DOHH2 (cell line): Measurements from ENCODE around the gene SCUBE1.

ENCODE experiments used
- H3F3A ChIP-seq: fragments of 200-600 bp; sonication (generic), shearing (Covaris generic); 2 replicates; pipeline ENCODE4 v1.6.0; 2016; ENCODE audit warnings: antibody characterized with exemption, mild to moderate bottlenecking; ENCODE audit not compliant: control insufficient read depth, insufficient read depth
- H3K27ac ChIP-seq: fragments of 200-600 bp; sonication (generic); 2 replicates; pipeline ENCODE4 v1.5.1; 2014; ENCODE audit warnings: low read depth, mild to moderate bottlenecking, low read length, moderate library complexity
- H3K27me3 ChIP-seq: fragments of 200-600 bp; sonication (generic); 2 replicates; pipeline ENCODE4 v1.6.1; 2014; ENCODE audit warnings: mild to moderate bottlenecking, low read length, mixed read lengths; ENCODE audit not compliant: control insufficient read depth
- H3K36me3 ChIP-seq: fragments of 200-600 bp; sonication (generic); 2 replicates; pipeline ENCODE4 v1.6.1; 2014; ENCODE audit warnings: mild to moderate bottlenecking, low read length, moderate library complexity, mixed read lengths; ENCODE audit not compliant: control insufficient read depth
- H3K4me1 ChIP-seq: fragments of 200-600 bp; sonication (generic); 2 replicates; pipeline ENCODE4 v1.6.1; 2014; ENCODE audit warnings: mild to moderate bottlenecking, low read length, mixed read lengths; ENCODE audit not compliant: control insufficient read depth
- H3K4me2 ChIP-seq: fragments of 200-600 bp; sonication (generic); 2 replicates; pipeline ENCODE4 v1.6.0; 2014; ENCODE audit warnings: mild to moderate bottlenecking, low read length, moderate library complexity
- H3K4me3 ChIP-seq: fragments of 200-600 bp; sonication (generic); 2 replicates; pipeline ENCODE4 v1.5.1; 2014; ENCODE audit warnings: mild to moderate bottlenecking, low read length, mixed read lengths
- H3K79me2 ChIP-seq: fragments of 200-600 bp; sonication (generic); 2 replicates; pipeline ENCODE4 v1.6.1; 2014; ENCODE audit warnings: mild to moderate bottlenecking, low read length, mixed read lengths; ENCODE audit not compliant: control insufficient read depth
- H3K9me2 ChIP-seq: fragments of 200-600 bp; sonication (generic); replicated peaks from 2 replicates; pipeline ENCODE4 v1.6.1; 2014; ENCODE audit warnings: mild to moderate bottlenecking, low read length, mixed read lengths; ENCODE audit not compliant: control insufficient read depth
- H3K9me3 ChIP-seq: fragments of 200-600 bp; sonication (generic); 2 replicates; pipeline ENCODE4 v1.6.1; 2014; ENCODE audit warnings: antibody characterized with exemption, low read length, mixed read lengths; ENCODE audit not compliant: control insufficient read depth, insufficient read depth
- H4K20me1 ChIP-seq: fragments of 200-600 bp; sonication (generic); 2 replicates; pipeline ENCODE4 v1.6.0; 2014; ENCODE audit warnings: low read depth, mild to moderate bottlenecking, antibody characterized with exemption, low read length, moderate library complexity; ENCODE audit not compliant: control insufficient read depth, insufficient read depth
- EZH2phosphoT487 ChIP-seq: fragments of 200-600 bp; sonication (generic); IDR thresholded peaks from 2 replicates; pipeline ENCODE4 v1.6.1; 2017; ENCODE audit warnings: borderline replicate concordance, mild to moderate bottlenecking, antibody characterized with exemption, low read length, moderate library complexity, mixed read lengths
- TF ChIP-seq, protein P1 (sequence below): fragments of 200-600 bp; sonication (generic); IDR thresholded peaks from one replicate; pipeline ENCODE4 v1.5.1; 2014; ENCODE audit warnings: antibody characterized with exemption, mild to moderate bottlenecking, low read depth, low read length; ENCODE audit not compliant: poor library complexity, severe bottlenecking

Gene SCUBE1

DNA sequence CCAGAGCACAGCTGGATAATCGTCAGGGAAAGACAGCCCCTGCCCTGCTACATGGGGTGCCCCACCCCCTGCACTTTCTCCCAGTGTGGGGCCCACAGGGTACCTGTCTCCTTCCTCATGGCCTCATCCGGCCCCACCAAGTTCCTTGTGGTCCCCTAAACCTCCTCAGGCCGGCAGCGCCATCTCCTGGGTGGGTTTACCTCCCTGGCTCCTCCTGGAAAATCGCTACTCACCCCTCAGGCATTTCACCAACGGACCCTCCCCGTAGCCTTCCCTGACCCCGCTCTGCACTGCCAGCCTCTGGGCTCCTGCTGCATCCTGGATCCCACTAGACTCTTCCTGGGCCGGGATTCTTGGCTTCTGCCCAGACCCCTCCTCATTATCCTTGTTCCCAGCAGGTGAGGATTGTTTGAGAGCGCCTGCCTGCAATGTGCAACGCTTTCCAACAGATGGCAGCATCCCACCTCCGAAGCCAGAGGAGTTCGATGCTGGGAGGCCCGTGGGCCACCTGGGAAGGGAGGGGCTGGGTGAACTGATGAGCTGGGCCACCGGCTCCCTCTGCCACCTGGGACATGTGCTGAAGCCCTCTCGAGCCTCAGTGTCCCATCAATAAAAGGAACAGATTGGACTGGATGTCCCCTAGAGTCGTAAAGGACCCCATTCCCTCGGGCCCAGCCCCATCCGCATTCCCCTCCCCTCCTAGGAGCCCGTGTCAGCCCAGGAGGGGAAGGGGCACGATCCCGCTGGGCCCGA lies 112.0 kb downstream of the SCUBE1 start:
- Histone ChIP-seq H3K79me2 (no peaks in the 10 kb centered on the region), H3K4me3 (no peak overlapping the region), H3K9me3 (no peaks in the 10 kb centered on the region), H3K9me2 (no peaks in the 10 kb centered on the region), H3K4me1 (no peaks in the 10 kb centered on the region), H3K27ac (no peak overlapping the region), H3K4me2 (no peak overlapping the region), H4K20me1 (no peaks in the 10 kb centered on the region), H3K27me3 (no peaks in the 10 kb centered on the region), H3F3A (no peaks in the 10 kb centered on the region), H3K36me3 (no peaks in the 10 kb centered on the region)
- TF ChIP-seq, protein P1, sequence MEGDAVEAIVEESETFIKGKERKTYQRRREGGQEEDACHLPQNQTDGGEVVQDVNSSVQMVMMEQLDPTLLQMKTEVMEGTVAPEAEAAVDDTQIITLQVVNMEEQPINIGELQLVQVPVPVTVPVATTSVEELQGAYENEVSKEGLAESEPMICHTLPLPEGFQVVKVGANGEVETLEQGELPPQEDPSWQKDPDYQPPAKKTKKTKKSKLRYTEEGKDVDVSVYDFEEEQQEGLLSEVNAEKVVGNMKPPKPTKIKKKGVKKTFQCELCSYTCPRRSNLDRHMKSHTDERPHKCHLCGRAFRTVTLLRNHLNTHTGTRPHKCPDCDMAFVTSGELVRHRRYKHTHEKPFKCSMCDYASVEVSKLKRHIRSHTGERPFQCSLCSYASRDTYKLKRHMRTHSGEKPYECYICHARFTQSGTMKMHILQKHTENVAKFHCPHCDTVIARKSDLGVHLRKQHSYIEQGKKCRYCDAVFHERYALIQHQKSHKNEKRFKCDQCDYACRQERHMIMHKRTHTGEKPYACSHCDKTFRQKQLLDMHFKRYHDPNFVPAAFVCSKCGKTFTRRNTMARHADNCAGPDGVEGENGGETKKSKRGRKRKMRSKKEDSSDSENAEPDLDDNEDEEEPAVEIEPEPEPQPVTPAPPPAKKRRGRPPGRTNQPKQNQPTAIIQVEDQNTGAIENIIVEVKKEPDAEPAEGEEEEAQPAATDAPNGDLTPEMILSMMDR: peak; percentile 94
- TF ChIP-seq EZH2phosphoT487: no peak

DNA sequence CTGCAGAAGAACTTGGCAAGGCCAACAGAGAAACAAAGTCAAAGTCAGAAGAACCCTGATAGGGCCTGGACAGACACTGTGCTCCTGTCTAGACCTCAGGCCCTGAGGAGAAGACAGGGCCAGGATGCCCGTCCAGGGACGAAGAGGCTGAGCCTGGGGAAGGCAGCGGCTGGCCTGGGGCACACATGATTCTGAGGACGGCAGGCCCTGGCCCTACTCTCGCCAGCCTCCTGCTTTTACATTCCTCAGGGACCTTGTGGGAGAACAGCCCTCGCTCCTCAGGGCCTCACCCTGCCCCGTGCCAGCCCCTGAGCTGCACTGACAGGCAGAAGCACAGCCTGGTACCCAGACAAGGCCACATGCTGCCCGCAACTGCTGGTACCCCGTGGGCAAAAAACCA lies 112.6 kb downstream of the SCUBE1 start:
- Histone ChIP-seq H3K4me3 (no peak overlapping the region), H3K4me2 (no peak overlapping the region), H3K4me1 (no peaks in the 10 kb centered on the region), H3K27ac (no peak overlapping the region), H3K27me3 (no peaks in the 10 kb centered on the region), H3K9me2 (no peaks in the 10 kb centered on the region), H3F3A (no peaks in the 10 kb centered on the region), H4K20me1 (no peaks in the 10 kb centered on the region), H3K36me3 (no peaks in the 10 kb centered on the region), H3K79me2 (no peaks in the 10 kb centered on the region), H3K9me3 (no peaks in the 10 kb centered on the region)
- TF ChIP-seq, protein P1: no peak
- TF ChIP-seq EZH2phosphoT487: no peak

DNA sequence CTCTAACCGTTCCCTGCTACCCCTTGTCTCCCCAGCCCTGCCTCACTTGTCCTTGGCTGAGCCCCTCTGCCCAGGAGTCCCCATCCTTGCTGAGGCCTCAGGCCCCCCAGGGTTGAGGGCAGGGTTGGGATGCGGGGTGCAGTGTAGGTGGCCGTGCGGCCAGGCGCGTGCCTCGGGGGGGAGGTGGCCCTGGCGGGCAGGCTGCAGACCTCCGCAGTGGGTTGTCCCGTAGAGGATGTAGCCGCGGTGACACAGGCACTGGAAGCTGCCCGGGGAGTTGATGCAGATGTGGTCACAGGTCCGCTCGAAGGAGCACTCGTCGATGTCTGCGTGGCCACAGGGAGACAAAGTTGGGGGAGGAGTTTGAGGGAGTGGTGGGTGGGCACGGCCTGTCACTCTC lies 114.3 kb downstream of the SCUBE1 start:
- Histone ChIP-seq H3K4me3 (no peak overlapping the region), H3K36me3 (no peaks in the 10 kb centered on the region), H3K9me3 (no peaks in the 10 kb centered on the region), H3K4me2 (no peak overlapping the region), H3K27ac (no peak overlapping the region), H4K20me1 (no peaks in the 10 kb centered on the region), H3F3A (no peaks in the 10 kb centered on the region), H3K79me2 (no peaks in the 10 kb centered on the region), H3K27me3 (no peaks in the 10 kb centered on the region), H3K4me1 (no peaks in the 10 kb centered on the region), H3K9me2 (no peaks in the 10 kb centered on the region)
- TF ChIP-seq, protein P1: no peak
- TF ChIP-seq EZH2phosphoT487: no peak
